ENCODE data around the gene ATIC.

The ATIC gene

DNA sequence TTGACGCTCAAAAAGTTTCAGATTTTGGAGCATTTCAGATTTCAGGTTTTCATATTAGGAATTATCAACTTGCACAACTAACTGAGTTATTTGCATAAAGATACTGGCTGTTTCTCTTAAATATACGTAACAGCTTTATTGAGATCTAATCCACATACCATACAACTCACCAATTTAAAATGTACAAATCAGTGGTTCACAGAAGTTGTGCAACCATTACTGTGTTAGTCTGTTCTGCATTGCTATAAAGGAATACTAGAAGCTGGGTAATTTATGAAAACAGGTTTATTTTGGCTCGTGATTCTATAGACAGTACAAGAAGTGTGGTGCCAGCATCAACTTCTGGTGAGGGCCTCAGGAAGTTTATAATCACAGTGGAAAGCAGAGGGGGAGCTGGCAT is 8.2 kb downstream of the ATIC start:
- no peak for ATAC-seq
- TF ChIP-seq POU6F1 (CRISPR knock-in tag; IDR thresholded peaks at IDR 0.05; ENCODE audit: borderline replicate concordance, low read depth): no peak
- TF ChIP-seq ZFP30 (CRISPR knock-in tag; IDR thresholded peaks at IDR 0.05): no peak
- no peak for TF ChIP-seq ZFP3 (CRISPR knock-in tag; IDR thresholded peaks at IDR 0.05)
- TF ChIP-seq ZNF565 (CRISPR knock-in tag; conservative IDR thresholded peaks at IDR 0.05; ENCODE audit: low read depth): no peak
- TF ChIP-seq CSDC2 (CRISPR knock-in tag; IDR thresholded peaks at IDR 0.05): no peak
- no peak for TF ChIP-seq TSHZ2 (CRISPR knock-in tag; IDR thresholded peaks at IDR 0.05)
- TF ChIP-seq, protein P1, sequence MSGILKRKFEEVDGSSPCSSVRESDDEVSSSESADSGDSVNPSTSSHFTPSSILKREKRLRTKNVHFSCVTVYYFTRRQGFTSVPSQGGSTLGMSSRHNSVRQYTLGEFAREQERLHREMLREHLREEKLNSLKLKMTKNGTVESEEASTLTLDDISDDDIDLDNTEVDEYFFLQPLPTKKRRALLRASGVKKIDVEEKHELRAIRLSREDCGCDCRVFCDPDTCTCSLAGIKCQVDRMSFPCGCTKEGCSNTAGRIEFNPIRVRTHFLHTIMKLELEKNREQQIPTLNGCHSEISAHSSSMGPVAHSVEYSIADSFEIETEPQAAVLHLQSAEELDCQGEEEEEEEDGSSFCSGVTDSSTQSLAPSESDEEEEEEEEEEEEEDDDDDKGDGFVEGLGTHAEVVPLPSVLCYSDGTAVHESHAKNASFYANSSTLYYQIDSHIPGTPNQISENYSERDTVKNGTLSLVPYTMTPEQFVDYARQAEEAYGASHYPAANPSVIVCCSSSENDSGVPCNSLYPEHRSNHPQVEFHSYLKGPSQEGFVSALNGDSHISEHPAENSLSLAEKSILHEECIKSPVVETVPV (CRISPR knock-in tag; IDR thresholded peaks at IDR 0.05): no peak
- no peak for TF ChIP-seq TOX (CRISPR knock-in tag; IDR thresholded peaks at IDR 0.05; ENCODE audit: borderline replicate concordance)
- TF ChIP-seq ISL1 (CRISPR knock-in tag; IDR thresholded peaks at IDR 0.05): no peak
- TF ChIP-seq BACH2 (CRISPR knock-in tag; IDR thresholded peaks at IDR 0.05; ENCODE audit: borderline replicate concordance): no peak
- TF ChIP-seq TCF4 (CRISPR knock-in tag; IDR thresholded peaks at IDR 0.05; ENCODE audit: borderline replicate concordance): no peak
- no peak for TF ChIP-seq RARB (CRISPR knock-in tag; IDR thresholded peaks at IDR 0.05)
- no peak for TF ChIP-seq PPARA (CRISPR knock-in tag; IDR thresholded peaks at IDR 0.05; ENCODE audit: borderline replicate concordance)
- TF ChIP-seq OSR1 (CRISPR knock-in tag; IDR thresholded peaks at IDR 0.05): no peak
- TF ChIP-seq ZNF70 (CRISPR knock-in tag; IDR thresholded peaks at IDR 0.05): no peak
- TF ChIP-seq ARNTL (CRISPR knock-in tag; IDR thresholded peaks at IDR 0.05; ENCODE audit: borderline replicate concordance, low read depth): no peak

- ATAC-seq: no peak
- TF ChIP-seq BACH2 (CRISPR knock-in tag; IDR thresholded peaks at IDR 0.05; ENCODE audit: borderline replicate concordance) (no peak), ISL1 (CRISPR knock-in tag; IDR thresholded peaks at IDR 0.05) (no peak), ZNF565 (CRISPR knock-in tag; conservative IDR thresholded peaks at IDR 0.05; ENCODE audit: low read depth) (no peak), POU6F1 (CRISPR knock-in tag; IDR thresholded peaks at IDR 0.05; ENCODE audit: borderline replicate concordance, low read depth) (no peak)
- TF ChIP-seq, protein P2, sequence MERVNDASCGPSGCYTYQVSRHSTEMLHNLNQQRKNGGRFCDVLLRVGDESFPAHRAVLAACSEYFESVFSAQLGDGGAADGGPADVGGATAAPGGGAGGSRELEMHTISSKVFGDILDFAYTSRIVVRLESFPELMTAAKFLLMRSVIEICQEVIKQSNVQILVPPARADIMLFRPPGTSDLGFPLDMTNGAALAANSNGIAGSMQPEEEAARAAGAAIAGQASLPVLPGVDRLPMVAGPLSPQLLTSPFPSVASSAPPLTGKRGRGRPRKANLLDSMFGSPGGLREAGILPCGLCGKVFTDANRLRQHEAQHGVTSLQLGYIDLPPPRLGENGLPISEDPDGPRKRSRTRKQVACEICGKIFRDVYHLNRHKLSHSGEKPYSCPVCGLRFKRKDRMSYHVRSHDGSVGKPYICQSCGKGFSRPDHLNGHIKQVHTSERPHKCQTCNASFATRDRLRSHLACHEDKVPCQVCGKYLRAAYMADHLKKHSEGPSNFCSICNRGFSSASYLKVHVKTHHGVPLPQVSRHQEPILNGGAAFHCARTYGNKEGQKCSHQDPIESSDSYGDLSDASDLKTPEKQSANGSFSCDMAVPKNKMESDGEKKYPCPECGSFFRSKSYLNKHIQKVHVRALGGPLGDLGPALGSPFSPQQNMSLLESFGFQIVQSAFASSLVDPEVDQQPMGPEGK (CRISPR knock-in tag; IDR thresholded peaks at IDR 0.05; ENCODE audit: borderline replicate concordance): no peak
- TF ChIP-seq, protein P1 (CRISPR knock-in tag; IDR thresholded peaks at IDR 0.05): no peak
Observed at GRCh38 chr2:215320679-215321078, 8.8 kb downstream of the ATIC start.

DNA sequence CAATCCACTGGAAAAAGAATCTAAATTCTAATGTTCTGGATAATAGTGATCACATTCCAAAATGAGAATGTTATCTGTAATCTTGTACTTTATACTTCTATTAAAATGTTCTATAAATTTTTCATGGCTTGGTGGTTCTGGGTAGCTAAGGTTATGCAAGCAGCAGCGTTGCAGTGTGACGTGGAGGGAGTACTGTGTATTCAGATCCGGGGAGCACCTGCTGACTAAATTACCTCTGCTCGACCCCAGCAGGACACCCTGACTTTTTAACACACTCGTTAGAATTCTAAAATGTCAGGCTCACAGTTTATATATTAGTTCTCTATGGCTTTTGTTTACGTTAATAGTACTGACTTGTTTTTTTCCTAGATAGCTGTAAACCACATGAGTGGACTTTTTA is 13.0 kb downstream of the ATIC start:
- ATAC-seq: no peak
- TF ChIP-seq ZNF8 (CRISPR knock-in tag; IDR thresholded peaks at IDR 0.05): no peak
- no peak for TF ChIP-seq GLIS3 (CRISPR knock-in tag; IDR thresholded peaks at IDR 0.05)

All from SK-N-SH treated with all-trans-retinoic acid at 6 μM for 48 hours (cell line).